ENCODE data around the gene AZI2.

The AZI2 gene, protein sequence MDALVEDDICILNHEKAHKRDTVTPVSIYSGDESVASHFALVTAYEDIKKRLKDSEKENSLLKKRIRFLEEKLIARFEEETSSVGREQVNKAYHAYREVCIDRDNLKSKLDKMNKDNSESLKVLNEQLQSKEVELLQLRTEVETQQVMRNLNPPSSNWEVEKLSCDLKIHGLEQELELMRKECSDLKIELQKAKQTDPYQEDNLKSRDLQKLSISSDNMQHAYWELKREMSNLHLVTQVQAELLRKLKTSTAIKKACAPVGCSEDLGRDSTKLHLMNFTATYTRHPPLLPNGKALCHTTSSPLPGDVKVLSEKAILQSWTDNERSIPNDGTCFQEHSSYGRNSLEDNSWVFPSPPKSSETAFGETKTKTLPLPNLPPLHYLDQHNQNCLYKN

DNA sequence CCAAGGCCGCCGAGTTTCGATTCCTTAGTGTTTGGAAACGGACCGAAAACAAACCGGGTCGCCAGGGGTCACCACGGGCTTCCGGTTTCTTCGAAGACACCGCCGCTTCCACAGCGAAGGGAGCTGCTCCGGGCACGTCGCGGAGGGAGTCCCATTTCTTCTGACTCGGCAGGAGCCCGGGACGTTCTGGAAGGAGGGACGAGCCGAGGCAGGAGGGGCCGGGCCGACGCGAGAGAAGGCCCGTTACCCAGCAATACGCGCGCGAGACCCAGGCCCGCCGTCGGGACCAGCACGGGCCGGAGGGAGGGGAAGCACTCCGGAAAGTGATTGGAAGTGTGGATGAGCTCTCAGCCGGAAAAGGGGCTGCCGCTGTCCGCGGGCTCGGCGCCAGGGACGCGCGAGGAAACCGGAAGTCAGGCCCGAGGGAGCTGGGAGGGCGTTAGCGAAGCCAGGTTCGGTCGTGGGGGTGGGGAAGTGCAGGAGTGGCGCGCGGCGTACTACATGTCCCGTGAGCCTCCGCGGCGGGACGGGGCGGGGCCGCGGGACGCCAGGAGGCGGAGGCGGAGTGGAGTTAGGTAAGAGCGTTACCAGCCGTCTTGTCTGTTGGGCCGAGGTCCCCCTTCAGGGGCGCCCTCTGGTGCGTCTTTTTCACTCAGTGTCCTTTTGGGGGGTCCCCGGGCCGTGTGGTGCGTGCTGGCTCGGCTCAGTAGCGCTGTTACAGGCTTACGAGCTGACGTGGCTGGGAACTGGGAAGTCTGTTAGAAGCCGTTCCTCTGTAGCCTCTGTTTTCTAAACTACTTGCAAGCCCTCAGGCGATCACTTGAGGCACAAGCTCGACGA, at the start of gene AZI2, which contains the start of gene ZCWPW2:
AZI2 (minus strand) TSS at position 196 of the 840 bp plus-strand sequence. CDS start 8,207 bp downstream, outside the sequence.
ZCWPW2 (plus strand) TSS at position 93 of the 840 bp plus-strand sequence. CDS start 64,348 bp downstream, outside the sequence.
- peak; percentile 89 for DNase-seq (ENCODE audit: low read depth)

DNA sequence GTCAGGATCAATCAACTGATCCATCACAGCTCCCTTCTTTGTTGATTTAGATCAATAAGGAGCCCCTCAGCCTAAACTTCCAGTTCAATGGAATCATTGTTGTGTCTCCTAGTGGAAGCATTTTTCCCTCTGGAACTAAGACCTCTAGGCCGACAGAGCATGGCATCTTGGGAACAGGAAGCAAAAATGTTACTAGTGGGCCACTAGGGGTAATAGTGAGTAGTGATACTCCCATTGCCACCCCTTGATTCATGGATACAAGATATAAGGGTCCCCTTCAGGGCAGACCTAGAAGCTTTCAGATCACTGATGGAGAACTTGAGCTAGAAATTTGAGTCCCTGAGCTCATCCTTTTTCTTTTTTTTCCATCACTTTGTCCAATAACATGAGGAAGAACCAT, 40.4 kb upstream of the AZI2 start:
- DNase-seq (ENCODE audit: low read depth) = no peak

DNA sequence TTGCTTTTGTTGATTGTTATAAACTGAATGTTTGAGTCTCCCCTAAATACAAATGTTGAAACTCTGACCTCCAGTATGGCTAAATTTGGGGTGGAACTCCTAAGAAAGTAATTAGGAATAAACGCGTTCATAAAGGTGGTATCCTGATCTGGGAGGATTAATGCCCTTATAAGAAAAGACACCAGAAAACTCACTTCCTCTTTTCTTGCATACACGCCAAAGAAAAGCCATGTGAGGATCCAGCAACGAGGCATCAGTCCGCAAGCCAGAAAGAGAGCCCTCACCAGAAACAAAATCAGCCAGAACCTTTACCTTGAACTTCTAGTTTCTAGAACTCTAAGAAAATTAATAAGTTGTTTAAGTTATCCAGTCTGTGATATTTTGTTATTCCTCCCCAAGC, 37.4 kb upstream of the AZI2 start:
- no peak for DNase-seq (ENCODE audit: low read depth)

DNA sequence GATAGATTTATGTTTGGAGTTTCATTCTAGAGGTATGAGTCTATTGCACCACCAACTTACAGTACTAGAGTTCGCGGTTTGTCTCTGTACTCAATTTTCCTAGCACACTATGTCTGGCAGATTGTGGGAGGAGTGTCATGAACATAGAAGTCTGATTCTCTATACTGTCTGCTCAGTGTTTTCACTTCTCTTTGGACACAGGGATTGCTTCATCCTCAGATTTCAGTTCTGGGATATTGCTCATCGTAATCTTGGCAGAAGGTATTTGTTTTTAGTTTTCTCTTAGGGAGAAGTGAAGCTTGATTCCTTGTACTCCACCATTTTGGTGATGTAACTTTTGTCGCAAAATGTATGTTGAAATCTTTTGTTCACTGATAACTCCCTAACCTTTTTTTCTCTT, 27.8 kb upstream of the AZI2 start:
- no peak for DNase-seq (ENCODE audit: low read depth)

- DNase-seq (ENCODE audit: low read depth) = no peak
Measured at GRCh38 chr3:28349469-28350000, 911 bp upstream of the AZI2 start.

DNA sequence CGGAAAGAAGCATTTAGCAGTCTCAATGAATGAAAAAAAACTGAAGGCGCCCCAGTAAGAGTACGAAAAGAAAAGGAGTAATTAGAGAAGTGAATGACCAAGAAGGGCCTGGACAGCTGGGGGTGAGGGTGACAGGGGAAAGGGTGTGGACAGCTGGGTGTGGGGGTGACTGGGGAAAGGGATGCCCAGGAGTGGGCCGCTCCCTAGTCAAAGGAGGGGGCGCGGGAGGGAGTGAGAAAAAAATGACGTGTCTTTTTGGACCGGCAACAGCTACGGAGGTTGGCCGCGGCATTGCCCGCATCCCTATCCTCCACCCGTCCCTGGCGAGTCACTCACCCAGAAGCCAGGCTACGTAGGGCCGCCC, 377 bp downstream of the AZI2 start:
- DNase-seq (ENCODE audit: low read depth) = no peak

GRCh38 chr3:28347374-28348264, 1.0 kb downstream of the AZI2 start:
- peak; percentile 9 for DNase-seq (ENCODE audit: low read depth)

DNA sequence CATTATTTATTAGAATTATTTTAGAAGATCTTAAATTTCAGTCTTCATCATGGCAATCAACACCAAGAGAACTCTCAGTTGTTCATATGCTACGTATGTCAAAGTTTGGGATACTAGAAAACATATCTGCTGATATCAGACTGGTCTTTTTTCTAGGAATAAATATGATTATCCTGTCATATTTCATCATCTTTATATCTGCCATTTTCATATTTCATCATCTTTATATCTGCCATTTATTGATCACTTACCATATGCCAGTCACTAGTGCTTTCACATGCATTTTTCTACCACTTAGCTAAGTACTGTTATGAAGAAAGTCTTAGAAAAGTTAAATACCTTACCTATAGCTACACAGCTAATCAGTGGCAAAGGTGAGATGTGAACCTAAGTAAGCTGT, 2.9 kb downstream of the AZI2 start:
- no peak for DNase-seq (ENCODE audit: low read depth)

DNA sequence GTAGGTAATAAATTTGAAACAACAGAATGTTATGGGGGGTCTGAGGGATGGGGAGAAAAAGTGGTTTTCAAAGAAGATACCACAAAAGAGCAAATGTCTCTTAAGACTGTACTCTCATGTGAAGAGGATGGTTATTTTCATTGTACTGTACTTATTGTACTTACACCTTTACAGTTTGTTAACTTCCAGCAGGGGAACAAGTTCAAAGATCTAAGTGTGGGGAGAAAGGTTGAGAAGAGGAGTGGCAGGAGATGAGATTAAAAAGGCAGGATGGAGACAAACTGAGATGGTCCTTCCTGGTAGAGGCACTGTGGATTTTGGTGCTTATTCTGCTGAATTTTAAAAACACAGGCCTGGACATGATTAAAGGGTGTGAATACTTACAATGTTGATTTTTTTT, 5.5 kb downstream of the AZI2 start:
- no peak for DNase-seq (ENCODE audit: low read depth)

GRCh38 chr3:28337230-28337629, 11.4 kb downstream of the AZI2 start:
- no peak for DNase-seq (ENCODE audit: low read depth)

DNA sequence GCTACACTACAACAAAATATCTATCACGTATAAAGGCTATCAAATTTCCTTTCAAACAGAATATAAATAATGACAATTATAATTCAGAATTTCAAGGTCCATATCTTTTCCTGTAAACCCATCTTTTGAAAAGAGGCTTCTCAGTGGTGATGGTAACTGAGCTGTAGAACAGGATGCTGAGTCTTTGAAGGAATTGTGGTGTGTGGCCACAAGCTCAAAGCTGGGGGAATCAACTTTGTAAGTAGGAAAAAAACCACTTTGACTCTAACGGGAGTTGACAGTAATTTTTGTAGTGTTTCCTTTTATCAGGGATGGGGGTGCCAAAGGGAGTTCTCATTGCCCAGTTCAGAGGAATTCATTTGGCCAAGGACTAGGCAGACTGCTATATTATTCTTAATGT, 13.4 kb downstream of the AZI2 start:
- no peak for DNase-seq (ENCODE audit: low read depth)

DNA sequence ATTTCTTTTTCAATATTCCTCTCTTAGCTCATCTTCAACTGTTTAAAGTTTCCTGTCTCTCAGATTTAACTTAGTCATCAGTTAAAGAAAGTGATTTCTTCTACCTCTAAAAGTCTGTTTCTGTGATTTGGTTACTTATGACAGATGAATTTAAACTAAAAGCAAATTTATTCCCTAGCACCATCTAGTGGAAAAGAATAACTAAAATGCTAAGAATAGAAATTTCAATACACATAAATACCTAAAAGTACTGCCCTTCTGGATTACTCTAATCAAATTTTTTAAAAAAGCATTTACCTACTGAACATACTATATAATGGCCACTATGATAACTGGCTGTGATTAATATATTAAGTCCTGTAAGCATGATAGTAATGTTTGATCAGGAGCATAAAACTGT, 14.1 kb downstream of the AZI2 start:
- no peak for DNase-seq (ENCODE audit: low read depth)

DNA sequence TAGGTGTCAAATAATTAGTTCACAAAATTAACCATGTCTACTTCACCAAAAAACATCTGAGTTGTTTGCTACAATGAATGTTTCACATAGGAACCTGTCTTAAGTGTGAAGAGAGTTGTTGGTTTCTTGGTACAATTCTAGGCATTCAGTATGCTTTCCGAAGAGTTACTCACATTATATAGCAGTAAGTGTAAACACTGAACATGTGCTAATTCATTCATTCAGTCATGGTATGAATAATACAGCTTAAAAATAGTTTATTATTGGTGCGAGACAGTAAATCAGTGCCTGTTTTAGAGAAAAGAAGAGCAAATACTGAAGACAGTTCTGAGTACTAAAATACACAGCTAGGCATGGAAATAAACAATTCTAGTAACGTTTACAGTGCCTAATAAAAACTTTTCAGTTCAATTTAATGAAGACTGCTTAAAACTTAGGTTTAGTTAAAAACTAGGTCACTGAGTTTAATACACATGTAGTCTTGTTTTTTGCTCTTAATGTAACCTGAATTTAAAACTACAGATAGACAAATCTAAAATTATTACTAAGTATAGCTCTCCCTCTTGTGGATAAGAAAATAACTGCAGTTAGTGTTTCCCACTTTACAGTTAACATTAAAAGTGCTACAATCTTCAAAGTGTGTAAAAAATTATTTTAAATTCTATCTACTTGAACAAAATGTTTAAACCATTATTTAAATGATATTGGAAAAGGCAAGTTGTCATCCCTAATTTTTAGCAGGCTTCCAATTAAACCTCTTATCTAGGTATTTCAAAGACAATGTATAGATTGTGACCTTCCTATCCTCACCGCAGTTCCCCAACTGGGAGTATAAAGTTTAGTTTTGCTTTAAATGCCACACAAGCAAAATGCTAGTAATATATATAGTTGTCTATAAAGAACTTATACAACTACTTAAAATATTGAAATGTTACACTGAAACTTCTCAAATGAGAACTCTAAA, 20.2 kb downstream of the AZI2 start:
- peak; percentile 9 for DNase-seq (ENCODE audit: low read depth)

DNA sequence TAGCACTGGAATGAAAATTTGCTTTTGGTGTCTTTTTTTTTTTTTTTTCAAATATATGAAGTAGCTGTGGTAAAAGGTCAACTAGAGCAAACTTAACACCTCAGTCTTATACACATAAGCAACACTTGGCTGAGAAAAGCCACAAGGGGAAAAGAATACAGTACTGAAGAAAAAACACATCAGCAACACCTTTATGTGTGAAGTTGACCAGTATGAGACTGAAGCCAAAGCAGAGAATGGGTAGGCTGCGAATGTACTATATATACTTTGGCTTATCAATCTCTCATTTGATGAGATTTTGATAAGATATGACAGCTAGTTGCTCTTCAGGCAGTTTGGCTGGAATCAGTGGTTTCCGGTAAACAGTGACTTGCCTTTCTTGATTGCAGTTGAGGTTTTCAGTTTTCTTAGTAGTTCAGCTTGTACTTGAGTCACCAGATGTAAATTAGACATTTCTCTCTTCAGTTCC, 22.1 kb downstream of the AZI2 start:
- no peak for DNase-seq (ENCODE audit: low read depth)

DNA sequence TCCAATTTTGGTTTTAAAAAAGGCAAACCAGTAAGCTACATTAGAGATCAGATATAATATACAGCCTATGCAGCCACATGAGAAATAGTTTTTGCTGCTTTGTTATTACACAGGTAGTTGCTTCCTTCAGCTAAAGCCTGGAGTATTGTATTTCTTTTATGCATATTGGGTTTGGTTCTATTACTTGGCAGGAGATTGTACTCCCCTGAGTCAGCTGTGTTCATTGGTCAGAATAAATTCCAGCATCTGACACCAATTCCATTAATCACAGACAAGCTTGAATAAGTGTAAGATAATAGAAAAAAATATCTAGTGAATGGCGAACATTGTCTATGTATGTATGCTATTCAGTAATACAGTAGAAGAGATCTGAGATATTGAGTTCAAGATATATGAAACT, 26.2 kb downstream of the AZI2 start:
- DNase-seq (ENCODE audit: low read depth) = no peak

- DNase-seq (ENCODE audit: low read depth) = no peak
Measured at GRCh38 chr3:28320981-28321380, 27.6 kb downstream of the AZI2 start.

DNA sequence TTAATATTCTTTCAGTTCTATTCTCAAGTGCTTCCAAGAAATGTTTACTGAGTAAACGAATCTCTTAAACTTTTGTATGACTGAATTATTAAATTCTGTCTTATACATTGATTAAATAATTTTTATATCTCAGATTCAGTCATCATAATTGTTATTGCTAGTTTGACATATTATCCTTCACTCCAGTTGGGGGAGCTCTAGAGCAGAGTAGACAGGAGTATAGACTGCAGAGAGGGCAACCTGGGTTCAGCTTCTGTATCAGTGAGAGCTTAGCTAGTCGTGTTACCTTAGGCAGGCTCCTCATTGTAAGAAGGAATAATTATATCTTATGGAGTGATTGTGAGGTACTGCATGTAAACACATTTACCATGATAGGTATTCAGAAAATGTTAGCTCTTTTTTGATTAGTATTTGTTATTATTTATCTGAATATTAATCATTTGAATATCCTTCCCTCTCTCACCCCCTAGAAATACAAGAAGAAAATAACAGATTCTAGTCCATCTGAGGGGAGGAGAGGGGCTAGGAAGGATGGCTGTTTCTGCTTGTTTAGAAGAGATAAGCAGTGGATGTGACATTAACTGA, 31.1 kb downstream of the AZI2 start:
- no peak for DNase-seq (ENCODE audit: low read depth)

GRCh38 chr3:28316226-28316625, 32.4 kb downstream of the AZI2 start:
- DNase-seq (ENCODE audit: low read depth) = no peak

DNA sequence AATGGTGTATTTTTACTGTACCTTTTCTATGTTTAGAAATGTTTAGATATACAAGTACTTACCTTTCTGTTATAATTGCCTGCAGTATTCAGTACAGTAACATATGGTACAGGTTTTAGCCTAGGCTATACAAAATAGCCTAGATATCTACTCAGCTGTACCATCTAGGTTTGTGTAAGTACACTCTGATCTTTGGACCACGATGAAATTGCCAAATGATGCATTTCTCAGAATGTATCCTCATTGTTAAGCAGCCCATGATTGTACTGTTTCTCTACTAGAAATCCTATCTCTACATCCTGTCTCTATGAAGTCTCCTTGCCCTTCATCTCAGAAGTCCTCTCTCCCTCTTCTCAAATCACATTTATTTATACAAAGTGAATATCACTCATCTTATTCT, 32.9 kb downstream of the AZI2 start:
- DNase-seq (ENCODE audit: low read depth) = no peak

DNA sequence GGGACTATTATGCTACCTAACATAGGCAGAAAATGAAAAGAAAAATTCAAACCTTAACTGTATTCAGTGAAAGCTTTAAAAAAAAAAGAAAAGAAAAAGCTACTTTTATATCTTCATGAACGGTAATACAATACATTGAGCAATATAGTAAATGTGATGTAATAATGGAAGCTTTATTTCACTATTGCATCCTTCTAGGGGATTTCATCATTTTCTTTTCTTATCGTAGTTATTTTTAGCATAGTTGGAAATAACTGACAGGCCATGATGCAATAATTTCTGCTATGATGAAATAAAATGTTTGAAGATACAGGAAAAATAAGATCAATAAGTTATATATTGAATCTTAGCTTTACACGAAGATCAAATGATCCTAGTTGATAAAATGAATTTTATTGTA, 40.4 kb downstream of the AZI2 start:
- DNase-seq (ENCODE audit: low read depth) = no peak
